Ecto neural progenitor cell (in vitro differentiated cells): ENCODE measurements around the gene SLC15A4.

Experiments used
- DNase-seq: peaks from one replicate; pipeline ENCODE4 v3.0.0-alpha.2; 2018; ENCODE audit warnings: low spot score

SLC15A4 gene

GRCh38 chr12:128794661-128795529 lies 28.9 kb downstream of the SLC15A4 start:
- peak; percentile 45 for DNase-seq

- peak; percentile 28 for DNase-seq
These were observed 30.1 kb downstream of the SLC15A4 start for GRCh38 chr12:128793701-128794100.

DNA sequence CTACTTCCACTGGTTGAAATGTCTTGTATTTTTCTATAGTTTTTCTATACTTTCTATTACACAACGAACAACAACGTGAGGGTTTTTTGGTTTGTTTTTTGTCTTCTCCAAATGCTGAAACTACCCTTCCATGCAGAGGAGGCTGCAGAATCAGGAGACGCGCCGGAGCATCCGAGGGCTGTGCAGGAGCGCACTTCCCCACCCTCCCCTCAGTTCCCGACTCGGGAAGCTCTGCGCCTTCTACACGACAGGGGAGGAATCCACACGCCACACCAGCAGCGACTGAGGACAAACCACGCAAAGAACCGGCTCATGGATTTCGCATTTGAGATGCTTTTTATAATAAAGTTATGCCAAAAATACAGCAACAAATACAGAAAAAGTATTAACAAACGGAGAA lies 30.9 kb downstream of the SLC15A4 start:
- DNase-seq, result peak; percentile 40

GRCh38 chr12:128792398-128792797 lies 31.4 kb downstream of the SLC15A4 start:
- DNase-seq, result no peak

DNA sequence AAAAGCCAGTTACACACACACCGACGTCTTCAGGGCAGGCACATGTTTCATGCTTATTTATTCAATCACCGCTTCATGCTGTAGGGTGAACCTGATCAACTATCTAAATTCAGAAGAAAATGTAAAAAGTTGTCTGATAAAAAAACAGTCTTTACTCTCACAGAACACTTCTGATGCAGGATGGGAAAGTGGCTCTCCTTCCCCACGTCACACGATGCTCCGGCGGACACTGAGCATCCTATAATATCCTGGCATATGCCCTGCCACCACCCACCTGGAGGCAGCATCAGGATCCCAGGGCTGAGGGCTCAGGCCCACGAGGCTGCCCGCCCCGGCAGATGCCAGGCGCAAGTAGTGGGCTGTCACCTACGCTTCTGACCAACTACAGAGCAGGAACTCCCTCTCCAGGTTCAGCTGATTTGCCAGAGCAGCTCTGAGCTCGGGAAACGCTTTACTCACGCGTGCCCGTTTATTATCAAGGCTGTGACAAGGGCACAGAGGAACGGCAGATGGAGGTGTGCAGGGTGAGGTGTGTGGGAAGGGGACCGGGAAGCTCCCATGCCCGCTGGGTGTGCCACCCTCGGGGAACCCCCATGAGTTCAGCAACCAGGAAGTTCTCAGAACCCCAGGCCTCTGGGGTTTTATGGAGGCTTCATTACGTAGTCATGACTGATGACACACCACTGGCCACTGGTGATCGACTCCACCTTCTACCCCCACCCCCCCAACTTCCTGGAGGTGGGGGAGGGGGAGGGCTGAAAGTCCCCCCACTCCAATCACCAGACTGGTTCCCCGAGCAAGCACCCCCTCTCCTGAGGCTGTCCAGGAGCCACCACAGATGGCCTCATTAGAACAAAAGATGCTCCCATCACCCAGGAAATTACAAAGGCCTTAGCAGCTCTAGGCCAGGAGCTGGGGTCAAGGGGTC lies 32.1 kb downstream of the SLC15A4 start:
- DNase-seq, result no peak

GRCh38 chr12:128790653-128791373 lies 32.9 kb downstream of the SLC15A4 start:
- no peak for DNase-seq

GRCh38 chr12:128790221-128790620 lies 33.5 kb downstream of the SLC15A4 start:
- no peak for DNase-seq

- DNase-seq, result no peak
These were observed 34.3 kb downstream of the SLC15A4 start for GRCh38 chr12:128789356-128789929.

GRCh38 chr12:128787827-128788226 lies 35.9 kb downstream of the SLC15A4 start:
- no peak for DNase-seq

DNA sequence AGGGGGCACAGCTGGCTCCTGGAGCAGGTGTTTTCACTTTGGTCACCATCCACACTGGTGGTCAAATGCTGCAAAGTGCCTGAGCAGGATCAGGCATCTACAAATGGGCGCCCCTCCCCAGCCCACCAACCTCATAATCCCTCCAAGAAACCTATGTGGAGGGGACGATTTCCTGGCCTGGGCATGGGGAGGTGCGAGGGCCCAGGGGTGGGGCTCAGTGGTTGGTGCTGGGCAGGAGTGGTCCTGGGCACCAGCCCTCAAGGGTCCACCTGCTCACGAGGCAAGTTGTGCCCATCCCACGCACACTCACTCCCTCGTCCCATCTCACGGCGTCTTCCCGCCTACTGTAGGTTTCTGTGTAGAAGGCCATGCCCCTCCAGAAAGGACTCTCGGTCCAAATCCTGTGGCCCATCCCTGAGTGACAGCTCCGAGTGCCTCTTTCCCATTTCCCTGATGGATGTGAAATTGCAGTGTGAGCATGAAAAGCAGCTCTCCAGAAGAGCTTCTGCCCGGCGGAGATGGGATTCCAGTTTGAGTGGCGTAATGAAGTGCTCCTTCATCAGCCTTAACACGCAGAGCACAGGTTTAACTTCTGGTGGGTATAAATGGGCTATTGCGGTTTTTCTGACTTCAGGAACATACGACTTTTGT lies 36.9 kb downstream of the SLC15A4 start:
- no peak for DNase-seq

DNA sequence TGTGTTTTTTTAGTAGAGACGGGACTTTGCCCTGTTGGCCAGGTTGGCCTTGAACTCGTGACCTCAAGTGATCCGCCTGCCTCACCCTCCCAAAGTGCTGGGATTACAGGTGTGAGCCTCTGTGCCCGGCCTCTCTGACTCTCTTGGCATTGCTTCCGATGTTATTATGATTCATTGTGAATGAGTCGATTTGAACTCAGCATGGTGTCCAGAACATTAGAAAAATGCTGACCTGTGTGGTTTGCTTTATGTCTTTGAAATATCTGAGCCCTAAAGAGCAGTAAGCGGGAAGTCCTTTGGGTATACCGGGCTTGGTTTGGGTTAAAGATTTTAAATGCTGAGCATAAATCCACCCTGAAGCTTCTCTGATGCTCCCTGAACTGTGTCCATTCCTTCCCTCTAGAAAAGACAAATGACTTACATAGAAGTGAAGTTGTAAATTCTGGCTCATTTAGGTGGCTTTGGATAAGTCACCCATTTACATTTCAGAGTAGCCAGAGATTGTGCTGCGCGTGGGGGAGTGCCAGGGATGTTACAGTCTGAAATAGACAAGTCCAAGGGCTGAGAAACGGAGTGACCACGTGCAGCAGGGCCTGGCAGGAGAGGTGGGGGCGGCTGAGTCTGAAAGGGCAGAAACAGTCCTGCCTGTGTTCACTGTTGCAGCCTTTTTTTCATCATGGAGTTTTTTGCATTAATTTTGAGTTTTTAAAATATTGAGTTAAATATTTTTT lies 39.6 kb downstream of the SLC15A4 start:
- no peak for DNase-seq

- DNase-seq, result no peak
These were observed 40.6 kb downstream of the SLC15A4 start for GRCh38 chr12:128783129-128783574.

- no peak for DNase-seq
These were observed 43.9 kb downstream of the SLC15A4 start for GRCh38 chr12:128779901-128780300.

DNA sequence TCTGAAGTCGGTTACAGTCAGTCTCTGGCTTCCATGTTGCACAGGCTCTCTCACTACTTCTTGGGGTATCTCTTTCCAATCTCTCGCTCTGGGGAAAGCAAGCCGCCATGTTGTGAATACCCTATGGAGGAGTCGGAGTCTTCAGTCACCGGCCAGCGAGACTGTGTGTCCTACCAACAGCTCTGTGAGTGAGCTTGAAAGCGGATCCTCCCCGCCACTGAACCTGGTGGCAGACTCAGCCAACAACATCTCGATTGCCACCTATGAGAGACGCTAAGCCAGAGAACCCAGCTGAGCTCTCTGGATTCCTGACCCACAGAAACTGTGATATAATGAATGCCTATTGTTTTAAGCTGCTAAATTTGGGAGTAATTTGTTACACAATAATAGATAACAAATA lies 51.5 kb downstream of the SLC15A4 start:
- DNase-seq, result no peak

DNA sequence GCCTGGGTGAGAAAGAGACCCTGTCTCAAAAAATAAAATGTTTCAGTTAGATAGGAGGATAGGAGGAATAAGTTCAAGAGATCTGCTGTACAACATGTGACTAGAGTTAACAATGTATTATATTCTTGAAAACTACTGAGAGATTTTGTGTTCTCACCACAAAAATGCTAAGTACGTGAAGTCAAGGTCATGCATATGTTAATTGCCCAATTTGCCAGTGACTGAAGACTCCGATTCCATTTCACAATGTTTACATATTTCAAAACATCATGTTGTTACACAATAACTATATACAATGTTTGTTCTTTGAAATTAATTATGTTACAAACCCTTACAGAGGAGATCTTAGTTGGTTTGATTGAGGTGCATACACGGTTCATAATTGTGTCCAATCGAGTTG lies 52.1 kb downstream of the SLC15A4 start:
- DNase-seq, result no peak

DNA sequence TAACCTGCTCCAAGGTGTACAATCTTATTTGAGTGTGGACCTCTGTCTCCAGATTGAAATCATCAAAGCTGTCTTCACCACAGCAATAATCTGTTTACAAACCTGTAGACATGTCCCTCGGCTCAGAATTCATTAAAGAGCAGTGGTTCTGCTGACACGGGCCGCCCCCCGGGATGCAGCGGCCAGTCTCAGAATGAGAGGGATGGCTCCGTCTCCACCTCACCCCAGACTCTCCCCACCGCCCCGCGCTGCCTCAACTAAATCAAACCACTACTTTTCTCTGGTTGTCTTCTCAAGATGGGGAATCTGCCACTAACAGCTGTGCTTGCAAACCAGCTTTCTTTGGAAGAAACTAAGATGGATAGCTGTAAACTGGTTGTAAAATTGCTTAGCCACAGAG lies 56.2 kb downstream of the SLC15A4 start:
- DNase-seq, result no peak

DNA sequence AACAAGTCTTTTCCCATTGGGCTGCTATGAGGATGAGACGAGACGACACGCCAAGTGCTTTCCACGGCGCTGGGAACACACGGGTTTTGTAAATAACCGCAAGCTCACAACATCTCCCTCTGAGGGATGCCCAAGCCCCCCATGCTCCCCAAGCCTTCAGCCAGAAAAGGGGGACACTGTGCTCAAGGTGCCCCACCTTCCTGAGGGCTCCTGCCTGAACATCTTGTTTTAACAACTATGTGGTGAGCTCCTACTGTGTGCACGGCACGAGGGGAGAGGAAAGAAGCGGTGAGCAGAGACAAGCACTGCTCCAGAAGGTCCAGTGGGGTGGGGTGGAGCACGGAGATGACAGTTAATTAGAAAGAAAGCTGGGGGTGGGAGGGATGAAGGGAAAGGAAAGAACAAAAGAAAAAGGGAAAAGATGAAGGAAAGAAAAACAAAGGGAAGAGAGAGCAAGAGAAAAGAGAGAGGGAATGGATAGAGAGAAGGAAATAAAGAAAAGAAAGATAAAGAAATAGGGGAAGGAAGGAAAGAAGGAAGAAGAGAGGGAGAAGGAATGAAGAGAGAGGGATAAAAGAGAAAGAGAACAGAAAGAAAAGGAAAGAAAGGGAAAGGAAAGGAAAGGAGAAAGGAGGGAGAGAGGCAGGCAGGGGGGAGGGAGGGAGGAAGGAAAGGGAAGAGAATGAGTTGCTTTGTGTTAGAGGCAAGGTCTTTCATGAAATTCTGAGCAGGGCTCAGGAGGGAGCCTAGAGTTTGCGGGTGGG lies 56.8 kb downstream of the SLC15A4 start:
- DNase-seq, result no peak

GRCh38 chr12:128763395-128763794 lies 60.4 kb downstream of the SLC15A4 start:
- no peak for DNase-seq

DNA sequence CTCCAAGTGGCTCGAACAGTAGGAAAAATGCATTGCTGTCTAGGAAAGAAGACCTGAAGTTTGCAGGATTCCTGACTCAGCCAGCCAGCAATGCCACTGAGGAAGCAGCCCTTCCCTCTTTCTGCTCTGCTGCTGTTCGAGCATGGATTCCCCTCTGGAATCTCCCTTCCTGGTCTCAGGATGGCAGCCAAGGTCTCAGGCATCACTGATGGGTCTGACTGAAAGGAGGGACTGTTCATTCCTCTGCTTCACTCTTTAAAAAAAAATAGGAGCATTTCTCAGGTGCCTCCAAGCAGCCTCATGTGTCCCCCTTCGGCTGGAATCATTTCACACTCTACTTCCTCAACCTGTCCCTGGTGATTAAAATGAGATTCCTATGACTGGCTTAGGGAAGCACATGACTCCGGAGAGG lies 62.4 kb downstream of the SLC15A4 start:
- no peak for DNase-seq

DNA sequence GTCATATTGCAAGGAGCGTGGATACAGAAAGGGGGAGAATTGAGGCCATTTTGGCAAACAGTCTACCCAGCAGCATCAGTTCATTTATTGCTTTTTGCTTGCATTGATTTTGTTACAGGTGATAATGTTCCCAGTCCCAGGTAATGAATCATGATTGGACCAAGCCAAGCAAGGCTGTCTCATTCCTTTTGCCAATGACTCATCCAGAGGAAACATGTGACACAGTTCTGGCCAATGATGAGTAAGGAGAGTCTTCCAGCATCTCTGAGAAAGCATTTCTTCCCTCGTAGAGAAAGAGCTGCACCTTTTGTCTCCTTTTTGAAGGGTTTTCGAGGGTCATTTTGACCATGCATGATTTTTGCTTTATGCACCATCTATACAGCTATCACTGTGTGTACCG lies 68.2 kb downstream of the SLC15A4 start:
- no peak for DNase-seq
